ENCODE results near the gene MRPL45. TPM values are rescaled to one million over a fixed set of nuclear protein-coding genes. Genes with fewer than 3 reads are reported as not detected.

Gene MRPL45
- total and polyA plus RNA-seq, 2 donors (not counting 3 experiments of a cell fraction or from before 2014, with no cell fraction given): 41.2 to 45.5 TPM

DNA sequence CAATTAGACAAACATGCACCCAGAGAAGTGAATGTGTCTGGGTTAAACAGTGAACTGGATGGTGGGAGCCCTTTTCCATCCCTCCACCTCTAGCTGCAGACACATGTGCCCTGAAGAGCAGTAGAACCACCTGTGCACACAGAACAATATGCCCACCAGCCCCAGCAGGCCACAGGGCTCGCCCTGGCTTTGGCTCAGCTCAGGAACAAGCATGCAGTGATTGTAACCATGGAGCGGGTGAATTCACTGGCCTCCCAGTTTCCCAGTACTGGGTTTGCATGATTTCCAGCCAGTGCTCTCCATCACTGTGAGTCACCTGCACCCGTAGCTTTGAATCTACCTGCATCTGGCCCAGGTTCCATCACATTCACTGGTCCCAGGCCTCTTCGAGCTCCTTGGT is 41.6 kb downstream of the MRPL45 start:
- no peaks in the 10 kb centered on the region for H3K9me3 ChIP-seq (replicated peaks; ENCODE audit: control insufficient read depth, insufficient read depth, low read length)
- TF ChIP-seq MYC (IDR thresholded peaks at IDR 0.05; ENCODE audit: low read depth, low read length) (no peak), CTCF (IDR thresholded peaks at IDR 0.05; ENCODE audit: extremely low read depth in 1 of 2, insufficient read depth in 1 of 2, low read depth in 1 of 2, low read length in 2 of 2) (no peak), POLR2AphosphoS5 (IDR thresholded peaks at IDR 0.05; ENCODE audit: insufficient read depth, low read depth, low read length) (no peak), POLR2A (IDR thresholded peaks at IDR 0.05; ENCODE audit: low read depth, low read length) (no peak), GATA2 (IDR thresholded peaks at IDR 0.05; ENCODE audit: insufficient read depth, insufficient read length, low read depth, low read length) (no peak), MAX (IDR thresholded peaks at IDR 0.05; ENCODE audit: insufficient read depth, insufficient read length) (no peak), EZH2 (IDR thresholded peaks at IDR 0.05; ENCODE audit: borderline replicate concordance, low read depth, low read length, severe bottlenecking) (no peak), JUN (IDR thresholded peaks at IDR 0.05; ENCODE audit: borderline replicate concordance, insufficient read depth, insufficient read length, low read depth) (no peak), FOS (IDR thresholded peaks at IDR 0.05; ENCODE audit: borderline replicate concordance, insufficient read depth, low read length) (no peak)
- no peak overlapping the region for H3K4me2 ChIP-seq (ENCODE audit: insufficient read depth, low read length)
- intact Hi-C loops (cut with micrococcal nuclease) (no loop called here), dilution Hi-C loops (cut with MboI; ENCODE audit: extremely low pct_ligation_motif_present, low sequenced_read_pairs) (no loop called here)
- no peaks in the 10 kb centered on the region for H4K20me1 ChIP-seq (replicated peaks; ENCODE audit: control insufficient read depth, extremely low read depth, insufficient read depth, low read length)
- no peaks in the 10 kb centered on the region for H3K9me1 ChIP-seq (replicated peaks; ENCODE audit: control insufficient read depth, extremely low read depth, insufficient read depth, low read length)
- DNase-seq (ENCODE audit: low read depth, low spot score) (no peak), FAIRE-seq (no peak)
- H3K4me3 ChIP-seq (replicated peaks in 1 of 3; ENCODE audit: insufficient read depth in 1 of 3, low read depth in 1 of 3, low read length in 3 of 3): no peak overlapping the region
- POLR2A ChIA-PET: no interaction called here
- H3K79me2 ChIP-seq (ENCODE audit: control insufficient read depth, insufficient read depth, low read length): no peaks in the 10 kb centered on the region
- CTCF ChIA-PET: interaction anchor here (0.6 to 3.3 kb wide), 3 partner anchors 9 to 16 kb away, joined by 3 to 21 read pairs (median 8); no protein-coding TSS in a partner anchor
- H3K27ac ChIP-seq (ENCODE audit: insufficient read depth, low read depth, low read length): no peak overlapping the region
- no peaks in the 10 kb centered on the region for H3K36me3 ChIP-seq (ENCODE audit: control insufficient read depth in 2 of 2, extremely low read depth in 1 of 2, insufficient read depth in 2 of 2, low read length in 2 of 2)
- no peak overlapping the region for H3K9ac ChIP-seq (replicated peaks; ENCODE audit: extremely low read depth, insufficient read depth, low read length)
- no peaks in the 10 kb centered on the region for H3K27me3 ChIP-seq (ENCODE audit: control insufficient read depth in 2 of 2, insufficient read depth in 2 of 2, low read length in 2 of 2)
- H2AFZ ChIP-seq (ENCODE audit: low read depth, low read length): no peak overlapping the region
- H3K4me1 ChIP-seq (ENCODE audit: control insufficient read depth, extremely low read depth, insufficient read depth, low read length): no peaks in the 10 kb centered on the region
- BruUV-seq (replicated peaks): no TSS peak

Measured in endothelial cell of umbilical vein (primary cell).